K562 (cell line): Measurements from ENCODE around the gene TAF8. TPM values are rescaled to one million over a fixed set of nuclear protein-coding genes. Genes with fewer than 3 reads are reported as not detected.

Experiments used
- ARID3A ChIP-seq: IDR thresholded peaks from 2 replicates; pipeline ENCODE4 v1.6.1; 2012; ENCODE audit warnings: low read depth, low read length, improper control_type of control experiment, borderline replicate concordance
- BRF1 ChIP-seq: IDR thresholded peaks from 3 replicates; pipeline ENCODE4 v1.6.1; 2011; ENCODE audit warnings: borderline replicate concordance, mild to moderate bottlenecking; ENCODE audit not compliant: insufficient read length; ENCODE audit errors: extremely low read depth
- DDX20 ChIP-seq: fragments of 450-650 bp; IDR thresholded peaks from 2 replicates; pipeline ENCODE4 v1.6.1; 2016; ENCODE audit warnings: missing genetic modification characterization, low read depth, mild to moderate bottlenecking, missing compliant biosample characterization, moderate library complexity
- E2F5 ChIP-seq: sonication (generic); formaldehyde crosslinking; IDR thresholded peaks from 2 replicates; pipeline ENCODE4 v1.8.0; 2022; ENCODE audit warnings: mild to moderate bottlenecking, missing genetic modification reagents
- ELK1 ChIP-seq: sonication (generic); formaldehyde crosslinking; IDR thresholded peaks from 2 replicates; pipeline ENCODE4 v1.8.1; 2022; ENCODE audit warnings: missing genetic modification reagents
- GTF2F1 ChIP-seq: IDR thresholded peaks from 2 replicates; pipeline ENCODE4 v1.6.1; 2011; ENCODE audit warnings: low read depth, low read length, improper control_type of control experiment
- HOMEZ ChIP-seq: fragments of 250-450 bp; sonication (Bioruptor Pico); IDR thresholded peaks from 2 replicates; pipeline ENCODE4 v1.4.0; 2020; ENCODE audit warnings: mild to moderate bottlenecking, moderate library complexity
- L3MBTL2 ChIP-seq: fragments of 450-650 bp; IDR thresholded peaks from 2 replicates; pipeline ENCODE4 v1.6.1; 2016; ENCODE audit warnings: mild to moderate bottlenecking, moderate library complexity
- MEIS2 ChIP-seq: fragments of 450-650 bp; IDR thresholded peaks from 2 replicates; pipeline ENCODE4 v1.6.1; 2014; ENCODE audit warnings: mild to moderate bottlenecking; ENCODE audit not compliant: partially characterized antibody
- NCOA1 ChIP-seq: fragments of 450-650 bp; IDR thresholded peaks from 2 replicates; pipeline ENCODE4 v1.6.1; 2016; ENCODE audit warnings: low read depth
- NCOA6 ChIP-seq: fragments of 450-650 bp; IDR thresholded peaks from 2 replicates; pipeline ENCODE4 v1.6.1; 2017; ENCODE audit warnings: mild to moderate bottlenecking
- NEUROD1 ChIP-seq: fragments of 150-350 bp; IDR thresholded peaks from 2 replicates; pipeline ENCODE4 v1.6.1; 2014; ENCODE audit warnings: borderline replicate concordance, low read length, low read depth; ENCODE audit not compliant: partially characterized antibody
- NONO ChIP-seq, 2 experiments: fragments of 200-400 bp in 1 of 2; fragments of 450-650 bp in 1 of 2; formaldehyde crosslinking in 1 of 2; IDR thresholded peaks; 2 replicates each; pipeline ENCODE4 v1.6.1; 2017; ENCODE audit warnings: low read depth in 2 of 2, mild to moderate bottlenecking in 2 of 2, moderate library complexity in 2 of 2, low read length in 1 of 2
- POLR3G ChIP-seq: IDR thresholded peaks from 2 replicates; pipeline ENCODE4 v1.6.1; 2011; ENCODE audit not compliant: insufficient read length, insufficient replicate concordance; ENCODE audit errors: extremely low read depth
- SNAPC5 ChIP-seq: fragments of 250-450 bp; sonication (Bioruptor Pico); IDR thresholded peaks from 2 replicates; pipeline ENCODE4 v1.8.0; 2021; ENCODE audit warnings: moderate library complexity, mild to moderate bottlenecking, inconsistent platforms
- TAL1 ChIP-seq: fragments of 450-650 bp; IDR thresholded peaks from 2 replicates; pipeline ENCODE4 v1.6.1; 2016; ENCODE audit warnings: mild to moderate bottlenecking
- TARDBP ChIP-seq: fragments of 450-650 bp; IDR thresholded peaks from 2 replicates; pipeline ENCODE4 v1.6.1; 2016
- ZFP36 ChIP-seq: fragments of 150-350 bp; IDR thresholded peaks from 2 replicates; pipeline ENCODE4 v1.6.1; 2018; ENCODE audit warnings: low read length, low read depth; ENCODE audit not compliant: partially characterized antibody
- ZNF436 ChIP-seq: fragments of 250-450, 450-650 bp; sonication (Bioruptor Pico); formaldehyde crosslinking; IDR thresholded peaks from 2 replicates; pipeline ENCODE4 v1.7.0; 2020; ENCODE audit warnings: mild to moderate bottlenecking
- ZNF77 ChIP-seq: fragments of 250-450 bp; sonication (Bioruptor Pico); IDR thresholded peaks from 2 replicates; pipeline ENCODE4 v1.5.0; 2020
- polyA plus RNA-seq, 8 experiments: library from polyadenylated mRNA; depleted of rRNA in 4 of 8; stranded (reverse) in 5 of 8; unstranded in 3 of 8; fragments of >200 nt; fragmentation: Nextera tagmentation in 2 of 8; fragmentation: Illumina TruSeq in 1 of 8; extraction: Ambion mirVana in 2 of 8; extraction: Trizol in 1 of 8; gene quantifications; 2 replicates each; pipeline versions ENCODE4 v1.2.1 to v1.2.3, GENCODE V29; 2011 to 2014; ENCODE audit warnings: inconsistent platforms in 1 of 8, missing spikeins in 1 of 8
- total RNA-seq, 7 experiments: library from RNA; depleted of rRNA in 6 of 7; stranded (reverse); fragments of >200 nt in 6 of 7; fragmentation: Illumina TruSeq in 2 of 7; extraction: Trizol in 2 of 7; gene quantifications; 2 replicates each; pipeline versions ENCODE4 v1.2.1 to v1.2.3, GENCODE V29; 2011 to 2021; ENCODE audit warnings: low replicate concordance in 1 of 7

The TAF8 gene
- total and polyA plus RNA-seq, 9 of the 15 experiments (the other 6 are each of a cell fraction or from before 2014, with no cell fraction given), result 29.4 to 84.0 (median 52.6) TPM

- TF ChIP-seq ARID3A (no peak), POLR3G (no peak), DDX20 (no peak), HOMEZ (CRISPR knock-in tag) (no peak), ZNF77 (CRISPR knock-in tag) (no peak), TARDBP (no peak), GTF2F1 (no peak), ZFP36 (no peak), NCOA6 (no peak), ZNF436 (CRISPR knock-in tag) (no peak), ELK1 (CRISPR knock-in tag) (no peak), NONO (IDR thresholded peaks at IDR 0.05; ENCODE audit: low read depth in 2 of 2, low read length in 1 of 2) (no peak), L3MBTL2 (peak; percentile 42; the same call in 1 of the 2 replicates), NCOA1 (no peak), NEUROD1 (peak; percentile 42), TAL1 (no peak), SNAPC5 (CRISPR knock-in tag) (no peak), BRF1 (no peak), E2F5 (CRISPR knock-in tag) (no peak), MEIS2 (no peak)
Observed at GRCh38 chr6:42043787-42044475, 6.4 kb upstream of the TAF8 start (continued).
